Loucy (cell line): Measurements from ENCODE around the gene PVALB.
A peak's percentile ranks its signal among the peaks of the same experiment; 100 is the strongest.

ENCODE experiments used
- H2AFZ ChIP-seq: fragments of 200-600 bp; sonication (generic); 2 replicates; pipeline ENCODE4 v1.6.0; 2016; ENCODE audit warnings: antibody characterized with exemption, mild to moderate bottlenecking, low read length, moderate library complexity
- H3F3A ChIP-seq: fragments of 200-600 bp; 2 replicates; pipeline ENCODE4 v1.6.0; 2016; ENCODE audit warnings: antibody characterized with exemption, low read depth, mild to moderate bottlenecking
- H3K27me3 ChIP-seq: fragments of 200-600 bp; sonication (generic); 2 replicates; pipeline ENCODE4 v1.6.1; 2014; ENCODE audit warnings: low read length, mild to moderate bottlenecking; ENCODE audit not compliant: insufficient read depth, poor library complexity, severe bottlenecking
- H3K36me3 ChIP-seq: fragments of 200-600 bp; sonication (generic); 2 replicates; pipeline ENCODE4 v1.6.1; 2016; ENCODE audit warnings: low read length; ENCODE audit not compliant: insufficient read depth
- H3K4me1 ChIP-seq: fragments of 200-600 bp; sonication (generic); 2 replicates; pipeline ENCODE4 v1.5.1; 2014; ENCODE audit warnings: low read length, mild to moderate bottlenecking; ENCODE audit not compliant: insufficient read depth, poor library complexity, severe bottlenecking
- H3K4me2 ChIP-seq: fragments of 200-600 bp; sonication (generic); 2 replicates; pipeline ENCODE4 v1.6.0; 2014; ENCODE audit warnings: antibody characterized with exemption, low read length, low read depth, mild to moderate bottlenecking; ENCODE audit not compliant: poor library complexity, severe bottlenecking
- H3K4me3 ChIP-seq: fragments of 200-600 bp; sonication (generic); 2 replicates; pipeline ENCODE4 v1.5.1; 2014; ENCODE audit warnings: low read length, mild to moderate bottlenecking, mixed read lengths; ENCODE audit not compliant: poor library complexity, severe bottlenecking
- H3K79me2 ChIP-seq: fragments of 200-600 bp; sonication (generic); 2 replicates; pipeline ENCODE4 v1.6.1; 2014; ENCODE audit warnings: low read length; ENCODE audit not compliant: insufficient read depth
- H3K9ac ChIP-seq: fragments of 200-600 bp; sonication (generic); 2 replicates; pipeline ENCODE4 v1.6.0; 2014; ENCODE audit warnings: mild to moderate bottlenecking, low read depth, low read length, moderate library complexity; ENCODE audit not compliant: poor library complexity, severe bottlenecking
- H3K9me2 ChIP-seq: fragments of 200-600 bp; sonication (generic); replicated peaks from 2 replicates; pipeline ENCODE4 v1.6.1; 2016; ENCODE audit warnings: low read depth, low read length, mixed read lengths
- H3K9me3 ChIP-seq: fragments of 200-600 bp; sonication (generic); 2 replicates; pipeline ENCODE4 v1.6.1; 2014; ENCODE audit warnings: mild to moderate bottlenecking, antibody characterized with exemption, low read length, low read depth; ENCODE audit not compliant: insufficient read depth
- H4K20me1 ChIP-seq: fragments of 200-600 bp; sonication (generic); 2 replicates; pipeline ENCODE4 v1.6.0; 2014; ENCODE audit warnings: antibody characterized with exemption, low read length, mild to moderate bottlenecking; ENCODE audit not compliant: insufficient read depth, poor library complexity, severe bottlenecking
- CTCF ChIP-seq: fragments of 200-600 bp; sonication (generic); conservative IDR thresholded peaks from 2 replicates; pipeline ENCODE4 v1.5.1; 2014; ENCODE audit warnings: mild to moderate bottlenecking, antibody characterized with exemption, low read length
- EZH2phosphoT487 ChIP-seq: fragments of 200-600 bp; IDR thresholded peaks from 2 replicates; pipeline ENCODE4 v1.6.1; 2018; ENCODE audit warnings: antibody characterized with exemption, mild to moderate bottlenecking, moderate library complexity, borderline replicate concordance

Gene PVALB

DNA sequence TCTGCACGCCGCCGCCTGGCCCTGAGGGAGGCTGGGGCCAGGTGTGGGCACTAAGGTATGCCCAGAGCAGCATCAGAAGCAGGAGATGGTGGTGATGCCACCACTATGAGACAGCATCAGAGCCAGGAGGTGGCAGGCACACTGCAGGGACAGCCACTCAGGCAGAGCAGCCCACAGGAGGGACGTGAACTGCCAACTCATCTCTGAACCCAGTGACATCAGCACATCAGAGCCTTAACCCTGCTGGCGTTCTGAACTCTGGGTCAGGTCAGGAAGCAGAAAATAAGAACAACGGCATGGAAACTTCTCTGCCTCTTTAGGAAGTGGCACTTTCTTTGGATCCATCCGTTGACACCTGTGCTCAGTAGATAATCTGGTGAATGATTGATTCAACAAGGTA is 26.2 kb downstream of the PVALB start:
- Histone ChIP-seq H3K79me2 (no peaks in the 10 kb centered on the region), H3K4me2 (no peak overlapping the region), H3K4me1 (no peaks in the 10 kb centered on the region), H2AFZ (peak overlapping the region; percentile 20; the same call in 1 of the 2 replicates), H3K27me3 (no peaks in the 10 kb centered on the region), H3K9me2 (no peaks in the 10 kb centered on the region), H3K9me3 (no peaks in the 10 kb centered on the region), H3K9ac (no peak overlapping the region), H3F3A (no peaks in the 10 kb centered on the region), H3K4me3 (no peak overlapping the region), H3K36me3 (no peaks in the 10 kb centered on the region), H4K20me1 (no peaks in the 10 kb centered on the region)
- TF ChIP-seq EZH2phosphoT487, result no peak
- no peak for TF ChIP-seq CTCF

- H4K20me1 ChIP-seq, result no peaks in the 10 kb centered on the region
- no peak overlapping the region for H3K4me2 ChIP-seq
- no peaks in the 10 kb centered on the region for H3K9me2 ChIP-seq
- H2AFZ ChIP-seq, result no peak overlapping the region
- no peak for TF ChIP-seq EZH2phosphoT487
- TF ChIP-seq CTCF, result no peak
- no peaks in the 10 kb centered on the region for H3K79me2 ChIP-seq
- H3K9ac ChIP-seq, result no peak overlapping the region
- H3F3A ChIP-seq, result no peaks in the 10 kb centered on the region
- no peaks in the 10 kb centered on the region for H3K36me3 ChIP-seq
- H3K4me3 ChIP-seq, result no peak overlapping the region
- no peaks in the 10 kb centered on the region for H3K27me3 ChIP-seq
- no peaks in the 10 kb centered on the region for H3K9me3 ChIP-seq
- H3K4me1 ChIP-seq, result no peaks in the 10 kb centered on the region
Measured at GRCh38 chr22:36787204-36787988, 29.4 kb downstream of the PVALB start.

- Histone ChIP-seq H3K79me2 (no peaks in the 10 kb centered on the region), H3K4me3 (no peak overlapping the region), H3K4me1 (peaks cover 9% of the 10 kb centered on the region), H3K4me2 (no peak overlapping the region), H3K27me3 (no peaks in the 10 kb centered on the region), H3K9ac (no peak overlapping the region), H3K36me3 (no peaks in the 10 kb centered on the region), H4K20me1 (no peaks in the 10 kb centered on the region), H2AFZ (no peak overlapping the region), H3K9me3 (no peaks in the 10 kb centered on the region), H3K9me2 (no peaks in the 10 kb centered on the region), H3F3A (no peaks in the 10 kb centered on the region)
- TF ChIP-seq EZH2phosphoT487, result no peak
- TF ChIP-seq CTCF, result no peak
Measured at GRCh38 chr22:36783743-36784142, 33.1 kb downstream of the PVALB start.
